Fibroblast of skin of right biceps (primary cell): ENCODE data around the gene SERAC1.

Experiments
- DNase-seq: peaks from one replicate; pipeline ENCODE4 v3.0.0-alpha.2; 2013

Gene SERAC1

GRCh38 chr6:158073776-158074175, 94.3 kb downstream of the SERAC1 start:
- DNase-seq = no peak

DNA sequence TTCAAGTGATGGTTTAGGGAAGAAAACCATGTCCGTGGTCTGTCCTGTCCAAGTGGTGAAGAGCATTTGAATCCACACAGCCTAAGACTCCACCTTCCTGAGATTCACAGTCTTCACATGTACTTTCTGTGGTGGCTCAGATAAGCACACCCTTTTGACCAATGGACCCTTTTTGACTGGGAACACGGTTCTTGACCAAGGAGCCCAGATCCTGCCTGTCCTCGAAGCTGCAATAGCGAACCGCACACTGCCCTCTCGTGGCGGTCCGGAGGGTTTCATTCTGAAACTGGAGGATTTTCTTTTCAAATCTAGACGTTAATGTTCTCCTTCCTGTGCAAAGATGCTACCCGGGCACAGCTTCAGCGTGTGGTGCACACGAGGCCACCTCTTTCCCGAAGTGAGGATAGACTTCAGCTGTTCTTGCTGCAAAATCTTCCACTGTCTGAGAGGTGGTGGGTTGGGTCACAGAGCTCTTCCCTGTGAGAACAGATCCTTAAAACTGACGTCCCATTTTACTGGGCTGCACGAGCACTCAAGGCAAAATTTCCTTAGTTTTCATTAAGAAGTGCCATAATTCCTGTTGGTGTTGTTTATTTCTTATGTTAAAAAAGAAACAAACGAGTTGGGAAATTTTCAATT, 95.9 kb downstream of the SERAC1 start:
- DNase-seq = peak; percentile 70

- DNase-seq = no peak
Observed at GRCh38 chr6:158071121-158072082, 96.7 kb downstream of the SERAC1 start.

- no peak for DNase-seq
Observed at GRCh38 chr6:158070513-158070912, 97.5 kb downstream of the SERAC1 start.

DNA sequence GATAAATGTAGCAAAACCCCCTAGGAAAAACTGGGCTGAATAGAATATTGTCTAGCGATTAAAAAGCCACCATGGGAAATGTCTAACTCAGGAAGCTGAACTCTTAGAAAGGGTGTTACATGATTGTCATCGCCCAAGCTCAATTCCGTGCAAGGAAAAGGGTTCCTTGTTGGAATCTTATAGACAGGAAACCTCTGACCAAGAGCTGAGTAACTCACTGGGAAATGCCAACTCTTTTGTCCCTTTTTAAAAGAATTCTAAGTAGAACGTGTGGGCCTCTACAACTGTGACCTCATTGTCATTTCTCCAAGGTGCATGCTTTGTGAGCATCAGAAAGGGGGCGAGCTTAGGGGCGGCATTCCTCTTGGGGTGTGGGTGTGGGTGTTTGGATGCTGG, 98.3 kb downstream of the SERAC1 start:
- peak; percentile 71 for DNase-seq

DNA sequence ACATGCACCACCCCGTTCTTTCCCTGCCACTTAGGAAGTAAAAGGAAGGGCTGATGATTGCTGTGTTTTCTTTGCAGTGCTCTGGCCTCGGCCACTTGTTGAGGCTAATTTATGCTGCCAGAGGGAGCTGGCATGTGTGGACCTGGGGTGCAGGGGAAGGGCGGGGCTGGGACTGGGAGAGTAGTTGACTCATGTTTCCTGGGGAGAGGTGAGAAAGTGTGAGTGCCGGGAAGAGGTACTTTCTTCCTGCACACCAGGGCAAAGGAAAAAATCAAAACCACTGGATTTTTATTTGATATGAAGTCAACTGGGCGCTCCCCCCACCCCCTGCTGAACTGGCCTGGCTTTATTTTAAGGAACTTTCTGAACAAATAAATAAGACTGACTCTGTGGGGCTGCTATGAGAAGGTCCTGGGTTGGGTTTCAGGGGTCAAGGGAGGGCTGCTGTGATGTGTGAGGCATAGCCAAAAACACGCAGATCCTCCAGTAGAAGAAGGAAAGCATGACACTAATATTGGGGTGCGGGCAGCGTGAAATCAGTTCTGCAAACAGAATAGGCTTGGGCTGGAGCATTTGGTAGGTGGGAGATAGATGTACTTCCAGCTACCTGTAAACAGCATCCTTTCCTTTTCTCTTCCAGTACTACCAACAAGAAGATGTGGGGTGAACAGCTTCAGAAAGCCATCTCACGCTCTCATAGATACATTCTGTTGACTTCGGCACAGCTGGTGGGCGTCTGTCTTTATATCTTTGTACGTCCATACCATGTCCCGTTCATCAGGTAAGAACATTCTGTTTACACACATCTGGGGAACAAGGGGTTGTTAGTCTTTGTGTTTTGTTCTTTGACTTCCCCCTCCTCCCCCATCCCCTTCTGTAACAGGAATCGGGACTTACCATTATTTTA, 98.9 kb downstream of the SERAC1 start:
- DNase-seq = peak; percentile 54

DNA sequence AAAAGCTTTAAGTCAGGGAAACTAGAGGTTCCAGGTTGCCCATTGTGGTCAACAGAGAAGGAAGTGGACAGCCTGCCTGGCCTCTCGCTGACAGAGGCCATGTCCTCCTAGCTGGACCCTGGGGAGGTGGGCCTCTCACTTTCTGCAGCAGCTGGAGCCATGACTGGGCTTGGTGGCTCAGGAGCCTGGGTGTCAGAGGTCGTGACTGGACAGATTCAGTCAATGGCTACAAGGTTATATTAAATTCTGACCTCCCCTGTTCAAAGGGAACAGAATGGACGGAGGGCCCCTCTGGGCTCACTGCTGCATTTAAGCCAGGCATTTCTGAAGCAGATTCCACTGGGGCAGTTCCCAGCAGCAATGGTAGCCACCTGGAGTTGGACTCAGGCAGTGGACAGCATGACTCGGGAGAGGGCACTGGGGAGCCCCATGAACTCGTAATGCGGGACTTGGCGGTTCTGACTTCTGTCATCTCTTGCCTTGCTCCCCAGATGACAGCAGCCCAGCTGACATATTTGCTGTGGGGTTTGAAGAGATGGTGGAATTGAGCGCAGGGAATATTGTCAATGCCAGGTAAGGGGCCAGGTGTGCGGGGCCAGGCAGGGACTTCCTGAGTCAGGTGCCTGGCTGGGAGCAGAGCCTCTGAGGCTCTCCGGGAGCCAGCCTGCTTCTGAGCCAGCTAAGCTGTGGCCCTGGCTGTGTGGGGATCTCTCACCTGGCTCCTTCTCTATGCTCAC, 99.7 kb downstream of the SERAC1 start:
- no peak for DNase-seq

- DNase-seq = no peak
Observed at GRCh38 chr6:158067436-158068015, 100.5 kb downstream of the SERAC1 start.

DNA sequence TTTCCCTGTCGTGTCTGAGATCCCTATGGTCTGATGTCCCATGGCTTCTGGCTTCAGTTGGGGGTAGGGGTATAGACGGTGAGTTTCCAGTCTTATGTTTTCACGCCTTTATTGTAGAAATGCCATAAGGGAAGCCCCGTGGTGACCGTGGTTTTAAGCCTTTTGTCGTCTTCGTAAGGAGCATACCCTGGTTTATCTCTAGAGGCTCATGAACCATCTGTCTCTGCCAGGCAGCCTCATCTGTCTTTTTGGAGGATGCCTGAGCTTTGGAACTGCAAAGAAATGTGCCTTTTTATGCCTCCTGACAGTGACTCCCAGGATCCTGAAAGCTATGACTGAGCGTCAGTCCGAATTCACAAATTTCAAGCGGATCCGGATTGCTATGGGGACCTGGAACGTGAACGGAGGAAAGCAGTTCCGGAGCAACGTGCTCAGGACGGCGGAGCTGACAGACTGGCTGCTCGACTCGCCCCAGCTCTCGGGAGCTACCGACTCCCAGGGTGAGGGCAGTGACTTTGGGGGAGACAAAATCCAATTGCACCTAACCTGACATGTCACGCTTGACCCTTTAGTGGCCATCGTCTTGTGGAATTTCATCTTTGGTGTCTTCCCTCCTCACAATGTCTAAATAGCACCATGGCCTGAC, 101.8 kb downstream of the SERAC1 start:
- no peak for DNase-seq

- DNase-seq = no peak
Observed at GRCh38 chr6:158064725-158065251, 103.3 kb downstream of the SERAC1 start.

DNA sequence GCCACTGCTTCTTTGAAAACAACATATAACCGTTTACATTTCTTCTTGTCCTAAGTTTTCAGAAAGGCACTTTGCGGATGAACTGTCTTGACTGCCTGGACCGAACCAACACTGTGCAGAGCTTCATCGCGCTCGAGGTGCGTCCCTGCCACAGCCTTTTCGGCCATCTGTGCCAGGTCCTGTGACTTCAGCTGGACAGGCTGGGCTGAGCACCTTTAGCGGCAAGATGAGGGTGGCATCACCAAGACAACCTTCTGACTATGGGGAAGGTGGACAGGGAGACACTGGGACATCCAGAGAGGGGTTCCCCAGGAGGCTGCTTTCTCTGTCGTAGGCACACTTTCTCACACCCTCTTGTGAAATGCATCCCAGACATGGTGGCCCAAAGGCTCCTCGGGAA, 104.3 kb downstream of the SERAC1 start:
- no peak for DNase-seq

GRCh38 chr6:158061709-158062461, 106.2 kb downstream of the SERAC1 start:
- DNase-seq = peak; percentile 26

GRCh38 chr6:158061361-158061708, 106.7 kb downstream of the SERAC1 start:
- DNase-seq = no peak

DNA sequence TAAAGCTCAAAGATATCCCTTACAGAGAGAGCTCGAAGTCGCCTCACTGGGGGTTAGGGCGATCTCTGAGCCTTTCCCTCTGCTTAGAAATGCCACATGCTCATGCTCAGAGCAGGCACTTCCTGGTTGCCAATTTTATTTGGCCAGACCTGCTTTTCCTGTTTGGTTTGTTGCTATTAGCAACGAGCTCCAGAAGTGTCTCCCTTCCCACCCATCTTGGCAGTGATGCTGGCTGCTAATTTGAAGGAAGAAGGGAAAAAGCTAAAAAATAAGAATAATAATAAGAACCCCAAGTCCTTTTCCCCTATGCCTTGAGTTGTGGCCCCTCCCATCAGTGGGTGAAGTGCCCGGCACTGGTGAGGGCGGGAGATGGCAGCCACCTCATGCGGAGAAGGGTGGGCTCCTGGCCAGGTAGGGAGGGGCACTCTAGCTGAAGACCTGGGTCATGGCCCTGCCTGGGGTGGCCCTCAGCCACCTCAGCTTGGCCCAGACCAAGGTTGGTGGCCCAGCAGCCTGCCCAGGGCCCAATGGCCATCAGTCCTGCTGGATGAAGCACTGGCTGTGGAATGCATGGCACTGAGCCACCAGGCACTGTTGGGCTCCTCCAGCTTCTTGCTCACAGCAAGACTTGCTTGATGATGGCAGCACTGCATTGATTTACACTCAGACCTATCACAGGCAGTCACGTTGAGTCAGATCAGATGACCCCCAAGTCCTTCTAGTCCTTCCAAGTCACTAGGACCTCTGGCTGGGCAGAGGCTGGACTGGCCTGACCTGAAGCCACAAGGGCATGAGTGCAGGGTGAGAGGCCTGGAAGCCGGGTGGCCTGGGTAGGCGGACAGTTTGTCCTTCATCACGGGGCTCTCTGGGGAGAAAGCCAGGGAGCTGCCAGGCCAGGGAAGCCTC, 107.4 kb downstream of the SERAC1 start:
- DNase-seq = peak; percentile 92
